ENCODE results near the gene GPR146.

The GPR146 gene

GRCh38 chr7:1043552-1044188 is 676 bp upstream of the GPR146 start:
- H3K27me3 Mint-ChIP-seq = no peaks in the 10 kb centered on the region
- no peak for ATAC-seq
- H3K36me3 Mint-ChIP-seq = no peaks in the 10 kb centered on the region
- peaks cover 29% of the 10 kb centered on the region for H3K4me1 Mint-ChIP-seq
- peak overlapping the region; percentile 27 for H3K27ac Mint-ChIP-seq
- H3K4me3 Mint-ChIP-seq = peak overlapping the region; percentile 67
- no peaks in the 10 kb centered on the region for H3K9me3 Mint-ChIP-seq

GRCh38 chr7:1045069-1046063 is 1.0 kb downstream of the GPR146 start:
- H3K4me3 Mint-ChIP-seq = peak overlapping the region; percentile 82
- no peaks in the 10 kb centered on the region for H3K36me3 Mint-ChIP-seq
- no peaks in the 10 kb centered on the region for H3K9me3 Mint-ChIP-seq
- H3K27ac Mint-ChIP-seq = peak overlapping the region; percentile 67
- peaks cover 8% of the 10 kb centered on the region for H3K27me3 Mint-ChIP-seq
- H3K4me1 Mint-ChIP-seq = peaks cover 44% of the 10 kb centered on the region
- no peak for ATAC-seq

- Mint-ChIP-seq H3K36me3 (peaks cover under 1% of the 10 kb centered on the region), H3K4me1 (peaks cover 52% of the 10 kb centered on the region), H3K27me3 (peaks cover 19% of the 10 kb centered on the region), H3K9me3 (no peaks in the 10 kb centered on the region), H3K4me3 (no peak overlapping the region), H3K27ac (no peak overlapping the region)
- no peak for ATAC-seq
These were observed 2.7 kb downstream of the GPR146 start for GRCh38 chr7:1046722-1047679.

- Mint-ChIP-seq H3K27me3 (peaks cover 27% of the 10 kb centered on the region), H3K27ac (no peak overlapping the region), H3K4me1 (peaks cover 50% of the 10 kb centered on the region), H3K4me3 (no peak overlapping the region), H3K36me3 (peaks cover 4% of the 10 kb centered on the region), H3K9me3 (no peaks in the 10 kb centered on the region)
- ATAC-seq = no peak
These were observed 4.8 kb downstream of the GPR146 start for GRCh38 chr7:1049006-1049741.

- ATAC-seq = no peak
- peaks cover 4% of the 10 kb centered on the region for H3K36me3 Mint-ChIP-seq
- H3K27ac Mint-ChIP-seq = no peak overlapping the region
- H3K4me1 Mint-ChIP-seq = peaks cover 50% of the 10 kb centered on the region
- peaks cover 33% of the 10 kb centered on the region for H3K27me3 Mint-ChIP-seq
- no peaks in the 10 kb centered on the region for H3K9me3 Mint-ChIP-seq
- H3K4me3 Mint-ChIP-seq = no peak overlapping the region
These were observed 5.5 kb downstream of the GPR146 start for GRCh38 chr7:1049801-1050200.

- ATAC-seq = no peak
- Mint-ChIP-seq H3K27ac (no peak overlapping the region), H3K9me3 (no peaks in the 10 kb centered on the region), H3K27me3 (peaks cover 39% of the 10 kb centered on the region), H3K36me3 (peaks cover 4% of the 10 kb centered on the region), H3K4me1 (peaks cover 50% of the 10 kb centered on the region), H3K4me3 (no peak overlapping the region)
These were observed 6.0 kb downstream of the GPR146 start for GRCh38 chr7:1050254-1050906.

- no peaks in the 10 kb centered on the region for H3K9me3 Mint-ChIP-seq
- ATAC-seq = no peak
- H3K27ac Mint-ChIP-seq = peak overlapping the region; percentile 36
- peaks cover 44% of the 10 kb centered on the region for H3K27me3 Mint-ChIP-seq
- H3K36me3 Mint-ChIP-seq = peaks cover 4% of the 10 kb centered on the region
- H3K4me3 Mint-ChIP-seq = no peak overlapping the region
- H3K4me1 Mint-ChIP-seq = peaks cover 51% of the 10 kb centered on the region
These were observed 6.8 kb downstream of the GPR146 start for GRCh38 chr7:1050956-1051690.

GRCh38 chr7:1052031-1052818 is 7.9 kb downstream of the GPR146 start:
- H3K4me3 Mint-ChIP-seq = no peak overlapping the region
- H3K27me3 Mint-ChIP-seq = peaks cover 44% of the 10 kb centered on the region
- peaks cover 5% of the 10 kb centered on the region for H3K36me3 Mint-ChIP-seq
- no peaks in the 10 kb centered on the region for H3K9me3 Mint-ChIP-seq
- H3K4me1 Mint-ChIP-seq = peaks cover 51% of the 10 kb centered on the region
- ATAC-seq = no peak
- peak overlapping the region; percentile 36 for H3K27ac Mint-ChIP-seq

- Mint-ChIP-seq H3K27me3 (peaks cover 51% of the 10 kb centered on the region), H3K27ac (no peak overlapping the region), H3K9me3 (no peaks in the 10 kb centered on the region), H3K4me3 (no peak overlapping the region), H3K4me1 (peaks cover 47% of the 10 kb centered on the region), H3K36me3 (peaks cover 13% of the 10 kb centered on the region)
- ATAC-seq = no peak
These were observed 8.7 kb downstream of the GPR146 start for GRCh38 chr7:1053002-1053411.

- Mint-ChIP-seq H3K4me1 (peaks cover 43% of the 10 kb centered on the region), H3K9me3 (no peaks in the 10 kb centered on the region), H3K27ac (no peak overlapping the region), H3K27me3 (peaks cover 60% of the 10 kb centered on the region), H3K36me3 (peaks cover 22% of the 10 kb centered on the region), H3K4me3 (no peak overlapping the region)
- ATAC-seq = no peak
These were observed 9.5 kb downstream of the GPR146 start for GRCh38 chr7:1053816-1054370.

- peaks cover 65% of the 10 kb centered on the region for H3K27me3 Mint-ChIP-seq
- no peak overlapping the region for H3K27ac Mint-ChIP-seq
- no peaks in the 10 kb centered on the region for H3K9me3 Mint-ChIP-seq
- no peak overlapping the region for H3K4me3 Mint-ChIP-seq
- ATAC-seq = no peak
- peaks cover 23% of the 10 kb centered on the region for H3K36me3 Mint-ChIP-seq
- peaks cover 43% of the 10 kb centered on the region for H3K4me1 Mint-ChIP-seq
These were observed 10.1 kb downstream of the GPR146 start for GRCh38 chr7:1054438-1054837.

GRCh38 chr7:1054861-1055450 is 10.6 kb downstream of the GPR146 start:
- peak overlapping the region; percentile 43 for H3K4me3 Mint-ChIP-seq
- peaks cover 23% of the 10 kb centered on the region for H3K36me3 Mint-ChIP-seq
- ATAC-seq = no peak
- H3K27ac Mint-ChIP-seq = peak overlapping the region; percentile 6
- peaks cover 43% of the 10 kb centered on the region for H3K4me1 Mint-ChIP-seq
- no peaks in the 10 kb centered on the region for H3K9me3 Mint-ChIP-seq
- H3K27me3 Mint-ChIP-seq = peaks cover 67% of the 10 kb centered on the region
